Fibroblast of skin of right biceps (primary cell): ENCODE data around the gene HSD11B2.
"Not testable (repeated sequence)": the region's sequence is repeated elsewhere in the genome, so short reads cannot be mapped to it uniquely, and the experiment has no call there.

ENCODE experiments used
- DNase-seq: peaks from one replicate; pipeline ENCODE4 v3.0.0-alpha.2; 2013

HSD11B2 gene

DNA sequence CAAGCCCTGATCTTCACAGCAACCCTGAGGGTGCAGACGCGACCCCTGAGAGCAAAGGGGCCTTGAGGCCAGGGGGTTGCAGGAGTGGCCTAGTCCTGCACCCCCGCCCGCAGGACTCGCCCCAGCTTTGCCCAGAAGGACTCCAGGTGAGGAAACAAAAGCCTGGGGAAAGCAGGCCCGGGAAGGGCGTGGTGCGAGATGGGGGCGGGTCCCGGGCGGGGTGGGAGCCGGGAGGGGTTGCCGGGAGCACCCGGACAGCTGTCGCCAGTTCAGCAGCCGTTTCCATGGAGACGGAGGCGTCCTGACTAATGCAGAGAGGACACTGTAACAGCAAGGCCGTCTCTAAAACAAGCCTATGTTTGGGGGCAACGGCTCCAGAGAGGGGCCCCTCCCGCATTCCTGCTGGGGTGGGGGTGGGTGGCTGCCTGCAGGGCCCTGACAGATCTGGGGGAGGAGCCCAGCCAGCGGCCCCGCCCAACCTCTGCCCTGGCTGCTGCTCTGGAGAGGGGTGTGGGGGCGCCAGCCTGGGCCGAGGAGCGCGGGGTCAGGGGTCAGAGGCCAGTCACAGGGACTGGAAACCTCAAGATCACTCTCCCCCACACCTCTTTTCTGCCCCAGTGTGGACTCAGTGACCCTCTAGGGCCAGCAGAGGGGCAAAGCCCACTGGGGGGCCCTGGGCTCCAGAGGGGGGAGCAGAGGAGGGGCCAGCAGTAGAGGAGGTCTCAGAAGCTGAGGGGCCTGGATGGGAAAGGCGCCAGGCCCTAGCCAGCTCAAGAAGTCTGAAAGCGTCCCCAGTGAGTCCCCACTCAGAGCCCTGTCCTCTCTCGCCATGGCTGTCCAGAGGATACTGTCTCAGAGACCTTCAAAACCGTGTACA, 34.5 kb upstream of the HSD11B2 start:
- DNase-seq = peak; percentile 87

- DNase-seq = no peak
Observed at GRCh38 chr16:67397036-67397801, 33.7 kb upstream of the HSD11B2 start.

DNA sequence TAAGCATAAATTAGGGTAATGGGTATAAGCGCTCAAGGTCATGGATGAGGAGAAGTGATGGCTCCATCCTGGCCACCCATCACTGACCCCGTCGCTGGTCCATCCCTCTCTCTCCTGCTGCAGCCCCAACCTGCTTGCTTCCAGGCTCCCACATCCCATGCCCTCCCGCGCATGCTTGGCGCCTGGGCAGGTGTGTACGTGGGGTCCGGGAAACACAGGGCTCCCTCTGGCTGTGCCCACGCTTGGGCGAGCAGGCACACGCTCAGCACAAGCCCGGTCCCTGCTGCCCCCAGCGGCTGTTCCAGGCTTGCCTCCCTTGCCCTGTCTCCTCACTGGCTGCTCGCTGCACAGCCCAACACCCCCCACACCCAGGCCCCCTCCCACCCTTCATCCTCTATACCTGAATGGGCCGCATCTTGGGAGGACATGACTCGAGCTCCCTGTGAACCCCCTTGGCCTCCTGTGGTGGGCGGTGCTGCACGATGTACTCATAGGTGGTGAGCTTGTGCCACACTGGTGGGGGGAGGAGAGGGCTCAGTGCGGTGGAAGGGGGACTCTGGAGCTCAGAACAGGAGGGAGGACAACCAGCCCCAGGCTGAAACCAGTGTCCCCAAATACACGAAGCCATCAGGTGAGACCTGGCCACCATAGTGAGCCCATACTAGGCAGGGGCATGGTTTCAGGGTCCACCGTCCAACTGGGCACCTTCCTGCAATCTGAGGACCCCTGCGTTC, 32.9 kb upstream of the HSD11B2 start:
- DNase-seq = no peak

GRCh38 chr16:67398546-67399217, 32.2 kb upstream of the HSD11B2 start:
- no peak for DNase-seq

- no peak for DNase-seq
Observed at GRCh38 chr16:67399218-67399733, 31.6 kb upstream of the HSD11B2 start.

- no peak for DNase-seq
Observed at GRCh38 chr16:67399749-67400704, 30.9 kb upstream of the HSD11B2 start.

- DNase-seq = no peak
Observed at GRCh38 chr16:67400901-67401300, 30.0 kb upstream of the HSD11B2 start.

DNA sequence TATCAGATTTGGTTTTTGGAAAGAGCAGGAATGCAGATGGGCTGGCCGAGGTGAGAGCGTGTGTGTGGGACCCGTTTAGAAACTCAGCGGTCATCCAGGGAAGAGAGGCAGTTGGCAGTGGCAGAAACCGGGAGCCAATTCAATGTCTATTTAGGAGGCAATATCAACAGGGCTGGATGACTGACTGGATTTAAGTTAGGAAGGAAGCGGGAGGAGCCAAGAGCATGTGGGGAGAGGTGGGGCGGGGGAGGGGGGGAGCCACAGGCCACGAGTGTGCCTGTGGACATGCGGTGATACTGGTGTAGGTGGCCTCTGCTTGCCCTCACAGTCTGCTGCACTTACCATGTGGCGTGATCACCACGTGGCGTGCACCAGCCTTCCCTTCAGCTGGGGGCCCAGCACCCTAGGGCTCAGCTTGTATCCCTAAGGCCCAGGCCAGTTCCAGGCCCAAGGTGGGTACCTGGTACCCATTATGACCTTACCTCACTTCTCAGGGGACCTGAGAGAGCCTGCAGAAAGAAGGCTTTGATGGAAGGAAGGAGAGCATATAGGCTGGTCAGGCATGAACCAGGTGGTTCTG, 26.9 kb upstream of the HSD11B2 start:
- DNase-seq = no peak

- no peak for DNase-seq
Observed at GRCh38 chr16:67404740-67405226, 26.1 kb upstream of the HSD11B2 start.

- no peak for DNase-seq
Observed at GRCh38 chr16:67405336-67405735, 25.6 kb upstream of the HSD11B2 start.

DNA sequence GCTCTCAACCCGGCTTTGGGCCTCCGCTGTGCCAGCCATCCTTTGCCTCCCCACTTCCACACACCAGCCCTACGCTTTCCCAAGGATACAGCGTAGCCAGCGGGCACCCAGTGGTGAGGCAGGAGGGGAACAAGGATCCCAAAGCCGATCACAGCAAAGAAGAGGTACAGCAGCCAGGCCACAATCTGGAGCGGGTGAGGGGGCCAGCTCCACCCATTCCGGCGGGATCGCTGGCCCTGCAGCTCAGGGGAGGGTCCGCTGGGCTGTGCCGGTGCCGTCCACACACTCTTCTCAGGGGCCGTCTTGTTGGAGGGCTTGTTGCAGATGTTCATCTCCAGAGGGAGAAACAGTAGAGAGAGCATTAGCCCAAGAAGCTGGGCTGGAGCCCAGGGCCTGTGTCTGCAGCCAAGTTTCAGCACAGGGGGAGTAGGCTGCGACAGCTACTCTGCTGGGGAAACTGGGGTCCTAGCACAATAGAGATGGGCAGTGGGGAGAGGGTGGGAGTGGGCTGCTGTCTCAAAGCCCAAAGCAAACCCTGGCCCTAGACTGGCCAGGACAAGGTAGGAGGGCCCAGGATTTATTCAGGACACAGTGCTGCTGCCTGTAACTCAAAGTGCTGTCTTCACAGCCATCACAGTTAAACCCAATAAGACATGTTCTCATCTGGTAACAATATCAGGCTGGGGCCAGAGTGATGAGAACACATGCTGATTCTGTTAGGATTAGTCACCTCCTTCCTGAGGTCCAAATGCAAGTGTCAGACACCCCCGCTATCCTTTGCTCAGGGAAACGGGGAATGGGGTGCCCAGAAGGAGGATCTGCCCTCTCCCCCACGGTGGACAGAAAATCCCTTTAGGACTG, 24.6 kb upstream of the HSD11B2 start:
- DNase-seq = peak; percentile 88

- no peak for DNase-seq
Observed at GRCh38 chr16:67407176-67407787, 23.6 kb upstream of the HSD11B2 start.

- no peak for DNase-seq
Observed at GRCh38 chr16:67407788-67408452, 23.0 kb upstream of the HSD11B2 start.

DNA sequence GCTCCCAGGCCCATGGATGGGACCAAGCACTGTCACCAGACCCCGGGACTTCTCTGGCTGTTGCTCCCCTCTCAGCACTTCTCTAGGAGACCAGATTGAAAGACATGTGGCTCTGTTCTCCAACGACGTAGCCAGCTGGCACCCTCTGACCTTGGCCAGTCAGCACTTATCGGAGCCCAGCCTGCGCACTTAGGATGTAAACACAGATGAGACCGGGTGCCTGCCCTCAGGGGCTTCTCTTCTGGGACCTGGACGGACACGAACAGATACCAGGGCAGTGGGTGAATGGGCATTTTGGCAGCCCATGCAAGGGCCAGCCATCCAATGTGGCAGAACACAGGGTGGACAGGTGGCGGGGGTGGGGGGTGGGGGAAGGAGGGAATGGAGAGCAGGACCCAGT, 21.3 kb upstream of the HSD11B2 start:
- no peak for DNase-seq

GRCh38 chr16:67411339-67411738, 19.6 kb upstream of the HSD11B2 start:
- DNase-seq = no peak

- no peak for DNase-seq
Observed at GRCh38 chr16:67412294-67412693, 18.6 kb upstream of the HSD11B2 start.

DNA sequence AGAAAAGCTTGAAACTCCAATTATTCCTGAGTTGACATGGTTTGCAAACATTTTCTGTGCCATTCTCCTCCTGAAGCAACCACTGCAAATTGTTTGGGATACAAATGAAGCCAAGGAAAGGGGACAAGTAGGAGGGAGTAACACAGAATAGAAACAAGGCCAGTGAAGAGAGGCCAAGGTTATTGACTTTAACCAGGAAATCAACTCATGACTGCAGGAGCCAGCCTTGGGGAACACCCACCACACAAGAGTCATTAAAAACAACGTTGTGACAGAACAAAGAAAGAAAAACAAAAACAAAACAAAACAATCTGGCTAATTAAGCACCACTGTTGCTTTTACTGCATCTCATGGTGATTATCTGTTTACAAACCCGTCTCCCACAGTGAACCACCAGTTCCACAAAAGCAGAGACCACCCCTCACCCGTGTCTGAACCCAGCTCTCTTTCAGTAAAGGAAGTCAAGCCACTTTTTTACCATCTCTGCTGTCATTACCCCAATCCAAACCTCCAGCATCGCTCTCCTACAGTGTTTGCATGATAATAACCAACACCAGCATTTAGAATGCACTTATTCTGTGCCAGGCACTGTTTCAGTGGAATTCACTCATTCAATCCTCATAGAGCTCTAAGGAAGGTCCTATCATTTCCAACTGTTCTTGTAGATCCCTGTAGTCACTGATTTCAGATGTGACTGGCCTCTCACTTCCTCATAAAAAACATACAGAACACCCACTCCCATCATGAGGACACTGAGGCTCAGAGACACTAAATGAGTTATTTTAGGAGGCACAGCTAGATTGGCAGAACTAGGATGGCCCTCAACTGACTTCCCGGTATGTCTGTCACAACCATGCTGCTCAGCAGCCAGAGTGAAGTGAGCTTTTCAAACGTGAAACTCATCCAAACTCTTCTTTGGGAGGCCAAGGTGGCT, 16.7 kb upstream of the HSD11B2 start:
- DNase-seq = no peak

- DNase-seq = not testable (repeated sequence)
Observed at GRCh38 chr16:67415421-67415820, 15.5 kb upstream of the HSD11B2 start.
